OCI-LY3 (cell line): ENCODE measurements around the gene OPTN.
A peak's percentile ranks its signal among the peaks of the same experiment; 100 is the strongest.

Source experiments
- H2AFZ ChIP-seq: fragments of 200-600, 300-600 bp; shearing (Covaris generic); 2 replicates; pipeline ENCODE4 v1.6.0; 2014; ENCODE audit warnings: antibody characterized with exemption, low read depth, low read length
- H3K27ac ChIP-seq: fragments of 200-600, 300-600 bp; sonication (generic); 2 replicates; pipeline ENCODE4 v1.5.1; 2014; ENCODE audit warnings: mild to moderate bottlenecking, low read length, moderate library complexity, mixed read lengths
- H3K27me3 ChIP-seq: fragments of 200-600, 300-600 bp; sonication (generic); 2 replicates; pipeline ENCODE4 v1.6.1; 2014; ENCODE audit warnings: low read depth, low read length, mixed read lengths
- H3K36me3 ChIP-seq: fragments of 200-600, 300-600 bp; sonication (generic); replicated peaks from 2 replicates; pipeline ENCODE3; 2014; ENCODE audit warnings: low read depth, low read length, mixed read lengths
- H3K4me1 ChIP-seq: fragments of 300-600, 200-600 bp; sonication (generic); 2 replicates; pipeline ENCODE4 v1.6.1; 2014; ENCODE audit warnings: low read length, mixed read lengths
- H3K4me2 ChIP-seq: fragments of 200-600, 300-600 bp; sonication (generic); 2 replicates; pipeline ENCODE4 v1.6.1; 2014; ENCODE audit warnings: low read length, mixed read lengths
- H3K4me3 ChIP-seq: fragments of 300-600, 200-600 bp; sonication (generic); 2 replicates; pipeline ENCODE4 v1.5.1; 2014; ENCODE audit warnings: antibody characterized with exemption, mild to moderate bottlenecking, low read length, moderate library complexity
- H3K79me2 ChIP-seq: fragments of 300-600, 200-600 bp; shearing (Covaris generic); 2 replicates; pipeline ENCODE4 v1.6.1; 2014; ENCODE audit warnings: mild to moderate bottlenecking, low read length, mixed read lengths
- H3K9ac ChIP-seq: fragments of 300-600, 200-600 bp; shearing (Covaris generic); 2 replicates; pipeline ENCODE4 v1.6.0; 2014; ENCODE audit warnings: mild to moderate bottlenecking, low read length, moderate library complexity
- H3K9me3 ChIP-seq: fragments of 200-600, 300-600 bp; shearing (Covaris generic); 2 replicates; pipeline ENCODE4 v1.6.1; 2014; ENCODE audit warnings: low read length, mixed read lengths; ENCODE audit not compliant: insufficient read depth
- H4K20me1 ChIP-seq: fragments of 200-600, 300-600 bp; sonication (generic); 2 replicates; pipeline ENCODE4 v1.6.1; 2016; ENCODE audit warnings: low read length, mixed read lengths; ENCODE audit not compliant: insufficient read depth
- EZH2phosphoT487 ChIP-seq: fragments of 200-600 bp; shearing (Covaris generic); IDR thresholded peaks from 2 replicates; pipeline ENCODE4 v1.6.1; 2018; ENCODE audit warnings: antibody characterized with exemption, mixed run types, low read depth
- TF ChIP-seq, protein P1 (sequence below): fragments of 200-600, 300-600 bp; sonication (generic); IDR thresholded peaks from 2 replicates; pipeline ENCODE4 v1.5.1; 2014; ENCODE audit warnings: antibody characterized with exemption, low read length, low read depth

OPTN gene

DNA sequence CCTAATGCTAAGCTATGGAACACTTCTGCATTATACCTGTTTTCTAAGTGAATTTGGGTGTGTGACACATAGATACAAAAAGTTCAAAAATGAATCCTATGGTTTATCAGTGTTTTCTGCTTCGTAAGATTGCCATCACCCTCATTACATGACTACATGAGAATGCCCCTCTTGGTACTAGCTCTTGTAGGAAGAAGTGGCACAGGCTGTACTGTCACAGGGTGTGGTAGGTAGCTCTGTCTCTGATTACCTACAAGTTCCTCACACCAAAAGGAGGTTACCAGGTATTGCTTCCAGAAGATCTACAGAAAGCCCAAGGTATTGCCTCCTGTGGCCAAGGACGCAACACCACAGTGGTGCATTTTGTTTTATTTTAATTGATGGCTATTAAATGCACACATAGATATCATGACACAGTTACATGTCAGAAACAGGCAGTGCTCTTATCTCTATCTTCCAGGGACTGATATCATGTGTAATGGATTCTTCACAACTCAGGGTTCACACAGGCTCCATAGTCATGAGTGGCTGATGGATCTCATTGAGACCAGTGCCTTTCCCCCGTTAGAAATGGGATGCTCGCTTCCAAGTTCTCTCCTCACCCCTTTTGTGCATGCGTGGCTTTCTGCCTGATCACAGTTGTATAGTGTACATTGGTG lies 6.6 kb downstream of the OPTN start:
- Histone ChIP-seq H3K4me3 (no peak overlapping the region), H3K79me2 (no peaks in the 10 kb centered on the region), H3K9ac (no peak overlapping the region), H3K9me3 (no peaks in the 10 kb centered on the region), H3K4me1 (peaks cover 5% of the 10 kb centered on the region; the same call in 1 of the 2 replicates), H3K4me2 (no peak overlapping the region), H4K20me1 (no peaks in the 10 kb centered on the region), H3K27ac (no peak overlapping the region), H3K27me3 (no peaks in the 10 kb centered on the region), H3K36me3 (no peaks in the 10 kb centered on the region), H2AFZ (no peak overlapping the region)
- TF ChIP-seq EZH2phosphoT487: no peak
- TF ChIP-seq, protein P1, sequence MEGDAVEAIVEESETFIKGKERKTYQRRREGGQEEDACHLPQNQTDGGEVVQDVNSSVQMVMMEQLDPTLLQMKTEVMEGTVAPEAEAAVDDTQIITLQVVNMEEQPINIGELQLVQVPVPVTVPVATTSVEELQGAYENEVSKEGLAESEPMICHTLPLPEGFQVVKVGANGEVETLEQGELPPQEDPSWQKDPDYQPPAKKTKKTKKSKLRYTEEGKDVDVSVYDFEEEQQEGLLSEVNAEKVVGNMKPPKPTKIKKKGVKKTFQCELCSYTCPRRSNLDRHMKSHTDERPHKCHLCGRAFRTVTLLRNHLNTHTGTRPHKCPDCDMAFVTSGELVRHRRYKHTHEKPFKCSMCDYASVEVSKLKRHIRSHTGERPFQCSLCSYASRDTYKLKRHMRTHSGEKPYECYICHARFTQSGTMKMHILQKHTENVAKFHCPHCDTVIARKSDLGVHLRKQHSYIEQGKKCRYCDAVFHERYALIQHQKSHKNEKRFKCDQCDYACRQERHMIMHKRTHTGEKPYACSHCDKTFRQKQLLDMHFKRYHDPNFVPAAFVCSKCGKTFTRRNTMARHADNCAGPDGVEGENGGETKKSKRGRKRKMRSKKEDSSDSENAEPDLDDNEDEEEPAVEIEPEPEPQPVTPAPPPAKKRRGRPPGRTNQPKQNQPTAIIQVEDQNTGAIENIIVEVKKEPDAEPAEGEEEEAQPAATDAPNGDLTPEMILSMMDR: no peak

DNA sequence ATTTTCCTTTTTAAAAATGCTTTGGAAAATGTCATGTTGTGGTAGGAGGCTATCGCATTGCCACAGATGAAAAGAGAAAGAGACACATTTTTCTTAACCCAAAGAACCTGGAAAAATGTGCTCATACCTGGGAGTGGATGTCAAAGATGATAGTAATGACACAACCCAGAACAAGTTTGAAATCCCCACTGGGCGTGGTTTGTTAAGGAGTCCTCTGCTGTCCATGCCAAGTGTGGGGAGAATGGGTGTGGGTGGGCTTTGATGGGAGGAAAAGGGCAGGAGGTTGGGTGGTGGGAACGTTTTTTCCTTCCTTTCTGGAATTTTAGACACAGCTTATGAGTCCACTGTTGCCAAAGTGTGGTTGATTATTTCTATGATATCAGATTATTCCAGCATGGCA lies 10.9 kb downstream of the OPTN start:
- TF ChIP-seq, protein P1: no peak
- TF ChIP-seq EZH2phosphoT487: no peak
- Histone ChIP-seq H3K4me1 (peaks cover 9% of the 10 kb centered on the region), H3K79me2 (no peaks in the 10 kb centered on the region), H3K9ac (no peak overlapping the region), H3K27ac (no peak overlapping the region), H4K20me1 (no peaks in the 10 kb centered on the region), H3K9me3 (no peaks in the 10 kb centered on the region), H3K36me3 (no peaks in the 10 kb centered on the region), H3K27me3 (no peaks in the 10 kb centered on the region), H3K4me2 (no peak overlapping the region), H3K4me3 (no peak overlapping the region), H2AFZ (no peak overlapping the region)

DNA sequence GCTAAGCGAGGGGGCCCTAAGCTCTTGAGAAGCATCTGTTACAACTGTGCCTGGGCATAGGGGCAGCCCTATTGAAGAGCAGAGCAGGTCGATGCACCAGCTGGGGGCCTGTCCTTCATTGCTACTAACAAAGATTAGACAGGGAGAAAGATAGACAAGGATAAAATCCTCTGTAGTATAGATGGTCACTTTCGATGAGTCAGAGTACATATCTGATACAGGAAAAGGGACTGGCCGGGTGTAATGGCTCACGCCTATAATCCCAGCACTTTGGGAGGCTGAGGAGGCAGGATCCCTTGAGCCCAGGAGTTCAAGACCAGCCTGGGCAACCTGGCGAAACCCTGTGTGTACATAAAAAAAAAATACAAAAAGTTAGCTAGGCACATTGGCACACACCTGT lies 13.6 kb downstream of the OPTN start:
- Histone ChIP-seq H3K36me3 (peaks cover 3% of the 10 kb centered on the region), H3K79me2 (no peaks in the 10 kb centered on the region), H3K9me3 (no peaks in the 10 kb centered on the region), H3K9ac (no peak overlapping the region), H3K4me2 (no peak overlapping the region), H3K27ac (no peak overlapping the region), H2AFZ (no peak overlapping the region), H3K27me3 (no peaks in the 10 kb centered on the region), H3K4me1 (peaks cover 25% of the 10 kb centered on the region), H4K20me1 (no peaks in the 10 kb centered on the region), H3K4me3 (no peak overlapping the region)
- TF ChIP-seq, protein P1: no peak
- no peak for TF ChIP-seq EZH2phosphoT487

DNA sequence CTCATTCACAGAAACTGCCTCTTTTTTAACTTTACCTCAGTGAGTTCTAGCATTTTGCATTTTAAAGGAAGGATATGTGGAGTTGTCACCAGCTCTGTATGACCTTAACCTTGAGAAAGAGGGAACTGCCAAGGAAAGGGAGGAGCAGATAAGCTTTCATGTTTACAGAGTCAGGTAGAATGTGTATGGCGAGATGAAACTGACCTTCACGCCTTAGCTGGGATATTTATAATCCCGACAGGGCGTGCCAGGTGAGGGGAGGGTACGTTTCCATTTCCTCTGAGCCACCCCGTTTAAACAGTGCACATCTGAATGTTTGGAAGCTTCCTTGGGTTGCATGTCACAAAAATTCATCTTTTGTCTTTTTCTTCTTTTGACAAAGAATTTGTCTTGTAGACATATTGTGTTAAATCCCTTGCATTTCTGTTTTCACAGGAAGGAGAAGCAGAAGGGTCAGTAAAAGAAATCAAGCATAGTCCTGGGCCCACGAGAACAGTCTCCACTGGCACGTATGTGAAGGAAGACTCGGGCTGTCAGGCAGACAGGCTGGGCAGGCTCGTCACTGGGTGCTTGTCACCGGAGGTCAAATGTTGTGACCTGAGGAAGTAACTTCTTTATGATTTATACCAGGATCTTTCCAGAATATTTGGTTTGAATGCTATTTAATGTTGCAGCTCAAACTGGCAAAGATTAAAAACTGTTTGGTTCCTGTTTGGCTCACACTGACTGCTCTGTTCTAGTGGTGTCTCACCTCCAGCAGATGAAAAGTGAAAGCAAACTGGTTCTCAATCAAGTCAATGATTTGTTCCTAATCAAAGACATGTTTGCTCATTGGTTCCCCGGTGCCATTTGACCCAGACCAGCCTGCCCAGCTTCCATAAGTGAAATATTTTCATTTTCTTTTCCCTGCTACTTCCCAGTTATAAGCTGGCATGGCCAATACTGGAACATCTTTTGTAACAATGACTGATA lies 16.2 kb downstream of the OPTN start:
- peaks cover 13% of the 10 kb centered on the region for H3K36me3 ChIP-seq
- TF ChIP-seq, protein P1: no peak
- no peak for TF ChIP-seq EZH2phosphoT487
- no peak overlapping the region; the same call in 1 of the 2 replicates for H3K27ac ChIP-seq
- peaks cover 26% of the 10 kb centered on the region for H3K4me1 ChIP-seq
- no peaks in the 10 kb centered on the region for H3K9me3 ChIP-seq
- peak overlapping the region; percentile 1; the same call in 1 of the 2 replicates for H2AFZ ChIP-seq
- no peaks in the 10 kb centered on the region for H3K27me3 ChIP-seq
- H3K4me2 ChIP-seq: peak overlapping the region; percentile 77
- H3K9ac ChIP-seq: peak overlapping the region; percentile 24; the same call in 1 of the 2 replicates
- no peaks in the 10 kb centered on the region for H3K79me2 ChIP-seq
- peak overlapping the region; percentile 46 for H3K4me3 ChIP-seq
- H4K20me1 ChIP-seq: no peaks in the 10 kb centered on the region
